ENCODE measurements around the gene CDH23.

The CDH23 gene

GRCh38 chr10:71641449-71641848 lies 244.7 kb downstream of the CDH23 start:
- Mint-ChIP-seq H3K4me1 (ENCODE audit: low read depth) (peaks cover 39% of the 10 kb centered on the region), H3K27ac (no peak overlapping the region), H3K27me3 (peaks cover 8% of the 10 kb centered on the region), H3K36me3 (ENCODE audit: low read depth) (no peaks in the 10 kb centered on the region), H3K9me3 (no peaks in the 10 kb centered on the region), H3K4me3 (no peak overlapping the region)
- intact Hi-C loops (cut with micrococcal nuclease), result no loop called here

GRCh38 chr10:71641986-71642385 lies 245.3 kb downstream of the CDH23 start:
- H3K4me3 Mint-ChIP-seq, result no peak overlapping the region
- intact Hi-C loops (cut with micrococcal nuclease), result no loop called here
- H3K9me3 Mint-ChIP-seq, result no peaks in the 10 kb centered on the region
- H3K4me1 Mint-ChIP-seq (ENCODE audit: low read depth), result peaks cover 34% of the 10 kb centered on the region
- peaks cover 8% of the 10 kb centered on the region for H3K27me3 Mint-ChIP-seq
- H3K27ac Mint-ChIP-seq, result no peak overlapping the region
- no peaks in the 10 kb centered on the region for H3K36me3 Mint-ChIP-seq (ENCODE audit: low read depth)

- Mint-ChIP-seq H3K27me3 (peaks cover 8% of the 10 kb centered on the region), H3K4me3 (no peak overlapping the region), H3K4me1 (ENCODE audit: low read depth) (peaks cover 25% of the 10 kb centered on the region), H3K27ac (no peak overlapping the region), H3K9me3 (no peaks in the 10 kb centered on the region), H3K36me3 (ENCODE audit: low read depth) (no peaks in the 10 kb centered on the region)
- intact Hi-C loops (cut with micrococcal nuclease), result no loop called here
Measured at GRCh38 chr10:71643904-71644303, 247.2 kb downstream of the CDH23 start.

GRCh38 chr10:71644307-71645180 lies 247.8 kb downstream of the CDH23 start:
- no peaks in the 10 kb centered on the region for H3K9me3 Mint-ChIP-seq
- no peaks in the 10 kb centered on the region for H3K36me3 Mint-ChIP-seq (ENCODE audit: low read depth)
- H3K27ac Mint-ChIP-seq, result no peak overlapping the region
- no peak overlapping the region for H3K4me3 Mint-ChIP-seq
- intact Hi-C loops (cut with micrococcal nuclease), result no loop called here
- peaks cover 5% of the 10 kb centered on the region for H3K27me3 Mint-ChIP-seq
- peaks cover 24% of the 10 kb centered on the region for H3K4me1 Mint-ChIP-seq (ENCODE audit: low read depth)

- no peaks in the 10 kb centered on the region for H3K9me3 Mint-ChIP-seq
- intact Hi-C loops (cut with micrococcal nuclease), result no loop called here
- H3K27me3 Mint-ChIP-seq, result peaks cover 5% of the 10 kb centered on the region
- no peak overlapping the region for H3K4me3 Mint-ChIP-seq
- no peaks in the 10 kb centered on the region for H3K36me3 Mint-ChIP-seq (ENCODE audit: low read depth)
- peaks cover 22% of the 10 kb centered on the region for H3K4me1 Mint-ChIP-seq (ENCODE audit: low read depth)
- no peak overlapping the region for H3K27ac Mint-ChIP-seq
Measured at GRCh38 chr10:71645185-71645584, 248.5 kb downstream of the CDH23 start.

- intact Hi-C loops (cut with micrococcal nuclease), result no loop called here
- Mint-ChIP-seq H3K4me1 (ENCODE audit: low read depth) (peaks cover 22% of the 10 kb centered on the region), H3K4me3 (no peak overlapping the region), H3K9me3 (no peaks in the 10 kb centered on the region), H3K36me3 (ENCODE audit: low read depth) (no peaks in the 10 kb centered on the region), H3K27ac (no peak overlapping the region), H3K27me3 (peaks cover 5% of the 10 kb centered on the region)
Measured at GRCh38 chr10:71646037-71646436, 249.3 kb downstream of the CDH23 start.

GRCh38 chr10:71646592-71647292 lies 250.0 kb downstream of the CDH23 start:
- Mint-ChIP-seq H3K9me3 (no peaks in the 10 kb centered on the region), H3K36me3 (ENCODE audit: low read depth) (no peaks in the 10 kb centered on the region), H3K4me3 (no peak overlapping the region), H3K4me1 (ENCODE audit: low read depth) (peaks cover 22% of the 10 kb centered on the region), H3K27ac (no peak overlapping the region), H3K27me3 (peaks cover 5% of the 10 kb centered on the region)
- intact Hi-C loops (cut with micrococcal nuclease), result no loop called here

- intact Hi-C loops (cut with micrococcal nuclease), result no loop called here
- Mint-ChIP-seq H3K4me1 (ENCODE audit: low read depth) (peaks cover 22% of the 10 kb centered on the region), H3K36me3 (ENCODE audit: low read depth) (no peaks in the 10 kb centered on the region), H3K4me3 (no peak overlapping the region), H3K27ac (no peak overlapping the region), H3K9me3 (no peaks in the 10 kb centered on the region), H3K27me3 (peaks cover 5% of the 10 kb centered on the region)
Measured at GRCh38 chr10:71647526-71648253, 251.0 kb downstream of the CDH23 start.

- intact Hi-C loops (cut with micrococcal nuclease), result no loop called here
- peaks cover 22% of the 10 kb centered on the region for H3K4me1 Mint-ChIP-seq (ENCODE audit: low read depth)
- no peak overlapping the region for H3K4me3 Mint-ChIP-seq
- H3K27ac Mint-ChIP-seq, result no peak overlapping the region
- H3K36me3 Mint-ChIP-seq (ENCODE audit: low read depth), result no peaks in the 10 kb centered on the region
- peaks cover 6% of the 10 kb centered on the region for H3K27me3 Mint-ChIP-seq
- no peaks in the 10 kb centered on the region for H3K9me3 Mint-ChIP-seq
Measured at GRCh38 chr10:71648254-71648932, 251.7 kb downstream of the CDH23 start.

GRCh38 chr10:71648933-71649320 lies 252.2 kb downstream of the CDH23 start:
- Mint-ChIP-seq H3K4me3 (no peak overlapping the region), H3K27ac (no peak overlapping the region), H3K4me1 (ENCODE audit: low read depth) (peaks cover 22% of the 10 kb centered on the region), H3K36me3 (ENCODE audit: low read depth) (no peaks in the 10 kb centered on the region), H3K9me3 (no peaks in the 10 kb centered on the region), H3K27me3 (peaks cover 6% of the 10 kb centered on the region)
- intact Hi-C loops (cut with micrococcal nuclease), result no loop called here

GRCh38 chr10:71649631-71650030 lies 252.9 kb downstream of the CDH23 start:
- no peak overlapping the region for H3K4me3 Mint-ChIP-seq
- H3K27me3 Mint-ChIP-seq, result peaks cover 8% of the 10 kb centered on the region
- H3K9me3 Mint-ChIP-seq, result no peaks in the 10 kb centered on the region
- intact Hi-C loops (cut with micrococcal nuclease), result no loop called here
- no peaks in the 10 kb centered on the region for H3K36me3 Mint-ChIP-seq (ENCODE audit: low read depth)
- H3K27ac Mint-ChIP-seq, result no peak overlapping the region
- peaks cover 22% of the 10 kb centered on the region for H3K4me1 Mint-ChIP-seq (ENCODE audit: low read depth)

GRCh38 chr10:71650397-71650796 lies 253.7 kb downstream of the CDH23 start:
- no peak overlapping the region for H3K27ac Mint-ChIP-seq
- intact Hi-C loops (cut with micrococcal nuclease), result no loop called here
- H3K36me3 Mint-ChIP-seq (ENCODE audit: low read depth), result no peaks in the 10 kb centered on the region

GRCh38 chr10:71651428-71651827 lies 254.7 kb downstream of the CDH23 start:
- H3K36me3 Mint-ChIP-seq (ENCODE audit: low read depth), result no peaks in the 10 kb centered on the region
- H3K4me3 Mint-ChIP-seq, result no peak overlapping the region
- intact Hi-C loops (cut with micrococcal nuclease), result no loop called here
- H3K4me1 Mint-ChIP-seq (ENCODE audit: low read depth), result peaks cover 22% of the 10 kb centered on the region
- no peak overlapping the region for H3K27ac Mint-ChIP-seq
- H3K9me3 Mint-ChIP-seq, result no peaks in the 10 kb centered on the region
- H3K27me3 Mint-ChIP-seq, result peaks cover 12% of the 10 kb centered on the region

More at GRCh38 chr10:71650397-71650796, 253.7 kb downstream of the CDH23 start:
- peaks cover 23% of the 10 kb centered on the region for H3K4me1 Mint-ChIP-seq (ENCODE audit: low read depth)
- H3K9me3 Mint-ChIP-seq, result no peaks in the 10 kb centered on the region
- no peak overlapping the region for H3K4me3 Mint-ChIP-seq
- peaks cover 11% of the 10 kb centered on the region for H3K27me3 Mint-ChIP-seq

Measured in dendritic cell treated with granulocyte-macrophage colony-stimulating factor and Interleukin-4, amounts not matched to agents 40 ng/mL and 50 ng/mL, for 4 days (primary cell).